ENCODE data around the gene TFAP2A. TPM values are rescaled to one million over a fixed set of nuclear protein-coding genes. Genes with fewer than 3 reads are reported as not detected.

Gene TFAP2A
- total and polyA plus RNA-seq, 12 donors: 0.18 to 0.84 (median 0.49) TPM; not detected in 2

DNA sequence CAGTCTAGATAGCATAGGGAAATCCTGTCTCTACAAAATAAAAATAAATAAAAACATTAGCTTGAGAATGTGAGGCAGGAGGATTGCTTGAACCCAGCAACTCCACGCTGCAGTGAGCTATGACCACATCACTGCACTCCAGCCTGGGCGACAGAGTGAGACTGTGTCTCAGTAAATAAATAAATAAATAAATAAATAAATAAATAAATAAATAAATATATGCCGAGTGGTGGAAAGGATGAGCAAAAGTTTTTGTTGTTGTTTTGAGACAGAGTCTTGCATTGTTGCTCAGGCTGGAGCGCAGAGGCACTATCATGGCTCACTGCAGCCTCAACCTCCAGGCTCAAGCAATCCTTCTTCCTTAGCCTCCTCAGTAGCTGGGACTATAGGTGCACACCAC lies 53.4 kb downstream of the TFAP2A start:
- WGBS, 4 donors: 61 to 86% (median 78%) methylated on average over 4 of the region's 4 CpGs
- Histone ChIP-seq H3K4me1 (replicated peaks in 1 of 2) (no peaks in the 10 kb centered on the region), H3K27ac (no peak overlapping the region), H3K9me3 (replicated peaks in 1 of 3) (no peaks in the 10 kb centered on the region), H3K4me3 (no peak overlapping the region), H3K27me3 (no peaks in the 10 kb centered on the region), H3K36me3 (replicated peaks in 1 of 2) (no peaks in the 10 kb centered on the region)
- TF ChIP-seq, protein P1, sequence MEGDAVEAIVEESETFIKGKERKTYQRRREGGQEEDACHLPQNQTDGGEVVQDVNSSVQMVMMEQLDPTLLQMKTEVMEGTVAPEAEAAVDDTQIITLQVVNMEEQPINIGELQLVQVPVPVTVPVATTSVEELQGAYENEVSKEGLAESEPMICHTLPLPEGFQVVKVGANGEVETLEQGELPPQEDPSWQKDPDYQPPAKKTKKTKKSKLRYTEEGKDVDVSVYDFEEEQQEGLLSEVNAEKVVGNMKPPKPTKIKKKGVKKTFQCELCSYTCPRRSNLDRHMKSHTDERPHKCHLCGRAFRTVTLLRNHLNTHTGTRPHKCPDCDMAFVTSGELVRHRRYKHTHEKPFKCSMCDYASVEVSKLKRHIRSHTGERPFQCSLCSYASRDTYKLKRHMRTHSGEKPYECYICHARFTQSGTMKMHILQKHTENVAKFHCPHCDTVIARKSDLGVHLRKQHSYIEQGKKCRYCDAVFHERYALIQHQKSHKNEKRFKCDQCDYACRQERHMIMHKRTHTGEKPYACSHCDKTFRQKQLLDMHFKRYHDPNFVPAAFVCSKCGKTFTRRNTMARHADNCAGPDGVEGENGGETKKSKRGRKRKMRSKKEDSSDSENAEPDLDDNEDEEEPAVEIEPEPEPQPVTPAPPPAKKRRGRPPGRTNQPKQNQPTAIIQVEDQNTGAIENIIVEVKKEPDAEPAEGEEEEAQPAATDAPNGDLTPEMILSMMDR (IDR thresholded peaks at IDR 0.05): no peak
- TF ChIP-seq POLR2A (IDR thresholded peaks at IDR 0.05): no peak
- intact Hi-C loops (cut with DNase I): no loop called here
- DNase-seq: no peak

DNA sequence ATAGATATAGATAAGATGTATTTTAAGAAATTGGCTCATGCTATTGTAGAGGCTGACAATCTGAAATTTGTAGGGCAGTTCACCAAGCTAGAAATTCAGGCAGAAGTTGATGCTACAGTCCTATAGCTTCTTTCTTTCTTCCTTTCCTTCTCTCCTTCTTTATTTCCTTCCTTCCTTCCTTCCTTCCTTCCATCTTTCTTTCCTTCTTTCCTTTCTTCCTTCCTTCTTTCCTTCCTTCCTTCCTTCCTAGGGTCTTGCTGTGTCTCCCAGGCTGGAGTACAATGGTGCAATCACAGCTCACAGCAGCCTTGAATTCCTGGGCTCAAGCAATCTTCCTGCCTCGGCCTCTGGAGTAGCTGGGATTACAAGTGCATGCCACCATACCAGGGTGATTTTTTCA lies 55.3 kb downstream of the TFAP2A start:
- no peak overlapping the region for H3K4me3 ChIP-seq
- H3K27ac ChIP-seq: no peak overlapping the region
- TF ChIP-seq, protein P1 (IDR thresholded peaks at IDR 0.05): no peak
- TF ChIP-seq POLR2A (IDR thresholded peaks at IDR 0.05): no peak
- H3K4me1 ChIP-seq (replicated peaks in 1 of 2): no peaks in the 10 kb centered on the region
- DNase-seq: no peak
- 50 to 69% (median 65%) methylated on average over 1 of the region's 1 CpG for WGBS, 4 donors
- H3K27me3 ChIP-seq: no peaks in the 10 kb centered on the region
- intact Hi-C loops (cut with DNase I): no loop called here
- no peaks in the 10 kb centered on the region for H3K9me3 ChIP-seq (replicated peaks in 1 of 3)
- H3K36me3 ChIP-seq (replicated peaks in 1 of 2): no peaks in the 10 kb centered on the region

DNA sequence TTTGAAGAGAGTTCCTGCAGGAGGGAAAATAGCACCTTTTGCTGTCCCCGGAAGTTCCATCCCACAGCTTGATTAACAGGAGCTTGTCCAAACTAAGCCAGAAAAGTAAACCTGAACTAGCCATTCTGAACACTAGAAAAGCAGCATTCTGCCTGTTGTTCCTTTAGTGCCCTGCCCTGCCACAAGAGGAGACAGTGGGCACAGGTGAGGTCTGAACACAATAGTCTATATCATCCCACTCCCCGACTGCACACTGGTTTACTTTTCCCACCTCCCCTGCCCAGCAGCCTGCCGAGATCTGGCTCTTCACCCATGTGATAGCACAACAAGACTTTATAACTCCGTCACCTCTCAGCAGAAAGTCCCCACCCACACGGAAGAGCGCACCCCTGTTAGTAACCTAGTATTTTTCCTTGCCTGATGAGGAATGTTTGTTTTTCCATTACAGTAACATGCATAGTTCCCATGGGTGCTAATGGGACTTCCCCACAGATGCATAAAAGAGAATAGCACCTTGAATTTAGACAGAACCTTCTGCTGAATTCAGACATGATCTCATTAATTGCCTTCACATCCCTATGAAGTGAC lies 59.7 kb downstream of the TFAP2A start:
- Histone ChIP-seq H3K9me3 (replicated peaks in 1 of 3) (no peaks in the 10 kb centered on the region), H3K36me3 (replicated peaks in 1 of 2) (no peaks in the 10 kb centered on the region), H3K27me3 (no peaks in the 10 kb centered on the region), H3K4me1 (replicated peaks in 1 of 2) (no peaks in the 10 kb centered on the region), H3K4me3 (no peak overlapping the region), H3K27ac (no peak overlapping the region)
- no peak for DNase-seq
- intact Hi-C loops (cut with DNase I): no loop called here
- 53 to 71% (median 62%) methylated on average over 6 of the region's 6 CpGs for WGBS, 4 donors
- TF ChIP-seq, protein P1 (IDR thresholded peaks at IDR 0.05): no peak
- TF ChIP-seq POLR2A (IDR thresholded peaks at IDR 0.05): no peak

DNA sequence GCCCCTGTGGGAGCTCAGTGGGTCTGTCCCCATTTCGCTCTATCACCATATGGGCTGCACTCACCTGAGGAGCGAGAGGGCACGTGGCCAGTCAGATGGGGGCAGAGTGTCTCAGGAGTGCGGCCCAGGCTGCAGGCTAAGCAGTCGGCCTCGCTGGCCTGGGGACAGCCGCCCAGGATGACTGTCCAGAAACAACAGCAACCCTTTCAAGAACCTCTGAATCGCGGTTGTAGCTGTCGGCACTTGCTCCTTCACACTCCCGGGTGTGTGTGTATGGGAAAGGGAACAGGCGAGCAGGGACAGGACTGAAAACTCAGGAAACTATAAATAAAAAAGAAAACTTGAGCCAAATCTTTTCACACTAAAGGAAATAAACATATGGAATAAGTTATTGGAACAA lies 63.1 kb downstream of the TFAP2A start:
- no peak for DNase-seq
- no peaks in the 10 kb centered on the region for H3K36me3 ChIP-seq (replicated peaks in 1 of 2)
- no peaks in the 10 kb centered on the region for H3K9me3 ChIP-seq (replicated peaks in 1 of 3)
- no peak overlapping the region for H3K4me3 ChIP-seq
- H3K27ac ChIP-seq: no peak overlapping the region
- no peaks in the 10 kb centered on the region for H3K27me3 ChIP-seq
- TF ChIP-seq, protein P1 (IDR thresholded peaks at IDR 0.05): no peak
- TF ChIP-seq POLR2A (IDR thresholded peaks at IDR 0.05): no peak
- no peaks in the 10 kb centered on the region for H3K4me1 ChIP-seq (replicated peaks in 1 of 2)
- 67 to 74% (median 72%) methylated on average over 11 to 12 of the region's 12 CpGs for WGBS, 4 donors
- intact Hi-C loops (cut with DNase I): no loop called here

Data from adrenal gland (tissue), 12 donors.